Hematopoietic multipotent progenitor cell treated with erythropoietin and hydrocortisone succinate and interleukin-3 and kit ligand, for 4 days (in vitro differentiated cells): ENCODE results near the gene CEP83.
A peak's percentile ranks its signal among the peaks of the same experiment; 100 is the strongest.
"Not testable (repeated sequence)": the region's sequence is repeated elsewhere in the genome, so short reads cannot be mapped to it uniquely, and the experiment has no call there.

Source experiments
- DNase-seq: peaks from one replicate; pipeline ENCODE4 v3.0.0-alpha.2; 2015

Gene CEP83

GRCh38 chr12:94377599-94377998 lies 82.1 kb downstream of the CEP83 start:
- no peak for DNase-seq

- DNase-seq: no peak
Observed at GRCh38 chr12:94374124-94374523, 85.5 kb downstream of the CEP83 start.

GRCh38 chr12:94372461-94372860 lies 87.2 kb downstream of the CEP83 start:
- DNase-seq: no peak

GRCh38 chr12:94362653-94363052 lies 97.0 kb downstream of the CEP83 start:
- no peak for DNase-seq

- DNase-seq: no peak
Observed at GRCh38 chr12:94359761-94360160, 99.9 kb downstream of the CEP83 start.

- DNase-seq: no peak
Observed at GRCh38 chr12:94353130-94353529, 106.5 kb downstream of the CEP83 start.

GRCh38 chr12:94340573-94340972 lies 119.1 kb downstream of the CEP83 start:
- no peak for DNase-seq

GRCh38 chr12:94338006-94338794 lies 121.5 kb downstream of the CEP83 start:
- no peak for DNase-seq

- peak; percentile 21 for DNase-seq
Observed at GRCh38 chr12:94336211-94336925, 123.3 kb downstream of the CEP83 start.

GRCh38 chr12:94333396-94333795 lies 126.3 kb downstream of the CEP83 start:
- peak; percentile 53 for DNase-seq

- DNase-seq: peak; percentile 44
Observed at GRCh38 chr12:94329366-94329765, 130.3 kb downstream of the CEP83 start.

GRCh38 chr12:94327809-94328208 lies 131.9 kb downstream of the CEP83 start:
- DNase-seq: no peak

- peak; percentile 33 for DNase-seq
Observed at GRCh38 chr12:94326727-94327126, 132.9 kb downstream of the CEP83 start.

- no peak for DNase-seq
Observed at GRCh38 chr12:94326234-94326633, 133.4 kb downstream of the CEP83 start.

- DNase-seq: no peak
Observed at GRCh38 chr12:94322346-94322745, 137.3 kb downstream of the CEP83 start.

GRCh38 chr12:94320109-94320508 lies 139.6 kb downstream of the CEP83 start:
- no peak for DNase-seq

GRCh38 chr12:94318181-94318580 lies 141.5 kb downstream of the CEP83 start:
- no peak for DNase-seq

- not testable (repeated sequence) for DNase-seq
Observed at GRCh38 chr12:94316600-94316999, 143.1 kb downstream of the CEP83 start.

GRCh38 chr12:94312378-94312777 lies 147.3 kb downstream of the CEP83 start:
- no peak for DNase-seq

- no peak for DNase-seq
Observed at GRCh38 chr12:94309373-94309772, 150.3 kb downstream of the CEP83 start.

GRCh38 chr12:94308612-94309011 lies 151.1 kb downstream of the CEP83 start:
- DNase-seq: no peak

- DNase-seq: no peak
Observed at GRCh38 chr12:94305130-94305957, 154.3 kb downstream of the CEP83 start.

GRCh38 chr12:94304566-94305061 lies 155.1 kb downstream of the CEP83 start:
- no peak for DNase-seq
